ENCODE measurements around the gene THOP1.

THOP1 gene

DNA sequence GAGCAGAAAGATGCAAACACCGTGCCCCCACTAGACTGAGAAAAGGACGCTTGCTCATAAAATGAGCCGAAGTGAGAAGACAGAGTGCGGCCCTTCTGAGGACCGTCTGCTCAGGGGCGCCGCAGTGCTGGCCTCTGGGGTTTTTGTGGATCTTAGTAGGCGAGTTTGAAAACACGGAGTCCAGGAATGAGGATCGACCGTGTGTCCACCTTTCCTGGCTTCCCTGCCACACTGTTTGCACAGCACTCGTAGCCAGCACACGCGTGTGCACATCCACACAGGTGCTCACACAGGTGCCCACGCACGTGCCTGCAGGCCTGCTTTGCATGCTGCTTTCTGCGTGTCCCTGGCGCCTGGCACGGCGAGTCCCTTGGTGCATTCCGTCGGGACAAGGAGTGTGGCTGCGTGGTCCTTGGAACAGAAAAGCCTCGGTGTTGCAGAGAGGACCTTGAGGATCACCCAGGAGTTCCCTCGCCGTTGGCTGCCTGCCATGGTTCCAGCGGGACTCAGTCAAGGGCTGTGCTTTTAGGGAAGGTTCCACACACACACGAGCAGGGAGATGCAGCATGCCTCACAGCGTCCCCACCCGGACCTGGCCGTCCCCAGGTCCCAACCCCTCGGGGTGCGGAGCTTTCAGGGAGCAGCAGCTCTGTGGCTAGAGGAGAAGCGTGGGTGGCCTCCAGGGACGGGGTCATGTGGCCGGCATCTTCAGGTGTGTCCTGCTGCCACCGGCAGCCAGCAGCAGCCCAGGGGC is 24.3 kb downstream of the THOP1 start:
- no peak overlapping the region for H3K4me3 ChIP-seq (ENCODE audit: low read length)
- H3K9ac ChIP-seq (ENCODE audit: low read depth, low read length): no peak overlapping the region
- H3K9me3 ChIP-seq (ENCODE audit: insufficient read depth, low read depth, low read length): no peaks in the 10 kb centered on the region
- H3K27ac ChIP-seq (ENCODE audit: low read length): no peak overlapping the region
- H3K4me1 ChIP-seq (ENCODE audit: insufficient read depth, low read length): no peaks in the 10 kb centered on the region
- no peaks in the 10 kb centered on the region for H3K27me3 ChIP-seq (ENCODE audit: insufficient read depth, low read length)
- peaks cover 90% of the 10 kb centered on the region for H3K36me3 ChIP-seq (ENCODE audit: insufficient read depth, low read depth, low read length)

GRCh38 chr19:2810141-2811091 is 25.1 kb downstream of the THOP1 start:
- Histone ChIP-seq H3K27ac (ENCODE audit: low read length) (no peak overlapping the region), H3K9ac (ENCODE audit: low read depth, low read length) (no peak overlapping the region), H3K36me3 (ENCODE audit: insufficient read depth, low read depth, low read length) (peaks cover 84% of the 10 kb centered on the region), H3K4me1 (ENCODE audit: insufficient read depth, low read length) (no peaks in the 10 kb centered on the region), H3K27me3 (ENCODE audit: insufficient read depth, low read length) (no peaks in the 10 kb centered on the region), H3K4me3 (ENCODE audit: low read length) (no peak overlapping the region), H3K9me3 (ENCODE audit: insufficient read depth, low read depth, low read length) (no peaks in the 10 kb centered on the region)

DNA sequence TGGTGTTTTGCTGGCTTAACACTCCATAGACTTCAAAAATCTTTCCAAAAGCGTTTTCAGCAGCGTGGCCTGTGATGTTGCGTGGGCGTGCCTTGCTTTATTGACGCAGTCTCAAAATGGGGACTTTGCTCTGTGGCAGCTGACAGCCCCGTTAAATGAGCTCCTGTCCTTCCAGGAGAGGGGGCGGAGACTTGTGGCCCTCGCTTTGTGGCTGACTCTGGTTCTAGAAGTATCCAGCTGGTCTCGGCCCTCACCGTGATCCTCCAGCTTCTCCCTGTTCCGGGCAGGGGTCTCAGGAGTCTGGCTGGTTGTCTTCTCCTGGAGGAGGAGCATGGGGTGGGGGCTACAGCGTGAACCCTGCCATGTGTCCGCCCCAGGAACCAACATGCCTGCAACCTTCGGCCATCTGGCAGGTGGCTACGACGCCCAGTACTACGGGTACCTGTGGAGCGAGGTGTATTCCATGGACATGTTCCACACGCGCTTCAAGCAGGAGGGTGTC is 26.0 kb downstream of the THOP1 start:
- Histone ChIP-seq H3K9me3 (ENCODE audit: insufficient read depth, low read depth, low read length) (no peaks in the 10 kb centered on the region), H3K27me3 (ENCODE audit: insufficient read depth, low read length) (no peaks in the 10 kb centered on the region), H3K27ac (ENCODE audit: low read length) (no peak overlapping the region), H3K4me1 (ENCODE audit: insufficient read depth, low read length) (no peaks in the 10 kb centered on the region), H3K9ac (ENCODE audit: low read depth, low read length) (no peak overlapping the region), H3K4me3 (ENCODE audit: low read length) (no peak overlapping the region), H3K36me3 (ENCODE audit: insufficient read depth, low read depth, low read length) (peaks cover 78% of the 10 kb centered on the region)

DNA sequence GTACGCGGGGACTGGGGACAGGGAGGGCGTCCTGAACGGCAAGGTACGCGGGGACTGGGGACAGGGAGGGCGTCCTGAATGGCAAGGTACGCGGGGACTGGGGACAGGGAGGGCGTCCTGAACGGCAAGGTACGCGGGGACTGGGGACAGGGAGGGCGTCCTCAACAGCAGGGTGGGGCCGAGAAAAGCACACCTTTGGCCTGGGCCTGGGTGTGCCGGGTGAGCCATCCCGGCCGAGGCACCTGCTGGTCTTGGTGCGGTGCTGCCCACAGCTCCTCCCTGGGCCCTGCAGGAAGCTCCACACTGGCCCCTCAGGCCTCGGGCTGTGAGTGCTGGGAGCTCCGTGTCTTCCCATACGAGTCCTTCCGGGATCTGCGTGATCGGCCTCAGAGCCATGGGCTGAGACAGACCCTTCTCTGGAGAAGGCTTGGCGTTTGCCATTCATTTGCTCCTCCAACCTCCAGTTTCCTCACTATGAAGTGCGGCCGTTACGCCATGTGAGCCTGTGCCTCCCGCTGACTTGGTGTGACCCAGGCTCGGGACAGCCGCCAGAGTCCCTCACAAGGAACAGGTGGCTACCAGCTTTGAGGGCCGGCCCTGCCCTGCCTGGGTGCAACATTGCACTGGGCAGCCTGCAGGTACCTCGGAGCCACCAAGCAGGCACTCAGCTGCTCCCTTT is 26.6 kb downstream of the THOP1 start:
- Histone ChIP-seq H3K27ac (ENCODE audit: low read length) (no peak overlapping the region), H3K9me3 (ENCODE audit: insufficient read depth, low read depth, low read length) (no peaks in the 10 kb centered on the region), H3K27me3 (ENCODE audit: insufficient read depth, low read length) (no peaks in the 10 kb centered on the region), H3K36me3 (ENCODE audit: insufficient read depth, low read depth, low read length) (peaks cover 72% of the 10 kb centered on the region), H3K4me1 (ENCODE audit: insufficient read depth, low read length) (no peaks in the 10 kb centered on the region), H3K4me3 (ENCODE audit: low read length) (no peak overlapping the region), H3K9ac (ENCODE audit: low read depth, low read length) (no peak overlapping the region)

- Histone ChIP-seq H3K9me3 (ENCODE audit: insufficient read depth, low read depth, low read length) (no peaks in the 10 kb centered on the region), H3K4me3 (ENCODE audit: low read length) (no peak overlapping the region), H3K36me3 (ENCODE audit: insufficient read depth, low read depth, low read length) (peaks cover 64% of the 10 kb centered on the region), H3K4me1 (ENCODE audit: insufficient read depth, low read length) (no peaks in the 10 kb centered on the region), H3K9ac (ENCODE audit: low read depth, low read length) (no peak overlapping the region), H3K27ac (ENCODE audit: low read length) (no peak overlapping the region), H3K27me3 (ENCODE audit: insufficient read depth, low read length) (no peaks in the 10 kb centered on the region)
These were observed 27.3 kb downstream of the THOP1 start for GRCh38 chr19:2812414-2813234.

- Histone ChIP-seq H3K4me3 (ENCODE audit: low read length) (no peak overlapping the region), H3K27ac (ENCODE audit: low read length) (no peak overlapping the region), H3K4me1 (ENCODE audit: insufficient read depth, low read length) (no peaks in the 10 kb centered on the region), H3K9me3 (ENCODE audit: insufficient read depth, low read depth, low read length) (no peaks in the 10 kb centered on the region), H3K9ac (ENCODE audit: low read depth, low read length) (no peak overlapping the region), H3K27me3 (ENCODE audit: insufficient read depth, low read length) (no peaks in the 10 kb centered on the region), H3K36me3 (ENCODE audit: insufficient read depth, low read depth, low read length) (peaks cover 56% of the 10 kb centered on the region)
These were observed 28.2 kb downstream of the THOP1 start for GRCh38 chr19:2813235-2814160.

DNA sequence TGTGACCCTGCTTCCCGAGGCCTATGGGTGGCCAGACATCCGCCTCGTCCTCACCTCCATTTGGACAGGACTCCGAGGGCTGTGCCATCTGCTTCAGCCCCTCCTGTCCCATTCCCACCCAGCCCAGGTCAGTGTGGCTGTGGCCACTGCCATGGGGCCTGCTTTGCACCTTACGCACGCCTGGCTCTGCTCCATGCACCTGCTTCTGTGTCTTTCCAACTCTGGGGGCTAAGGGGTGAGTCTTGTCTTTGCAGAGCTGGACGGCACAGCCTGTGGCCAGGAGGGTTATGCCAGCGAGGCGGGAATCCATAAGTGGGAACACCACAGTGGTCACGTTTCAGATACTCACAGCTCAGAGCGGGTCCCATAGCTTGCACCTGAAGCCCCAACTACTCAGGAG is 29.1 kb downstream of the THOP1 start:
- no peak overlapping the region for H3K9ac ChIP-seq (ENCODE audit: low read depth, low read length)
- peaks cover 47% of the 10 kb centered on the region for H3K36me3 ChIP-seq (ENCODE audit: insufficient read depth, low read depth, low read length)
- no peaks in the 10 kb centered on the region for H3K27me3 ChIP-seq (ENCODE audit: insufficient read depth, low read length)
- no peak overlapping the region for H3K4me3 ChIP-seq (ENCODE audit: low read length)
- no peaks in the 10 kb centered on the region for H3K4me1 ChIP-seq (ENCODE audit: insufficient read depth, low read length)
- H3K27ac ChIP-seq (ENCODE audit: low read length): no peak overlapping the region
- H3K9me3 ChIP-seq (ENCODE audit: insufficient read depth, low read depth, low read length): no peaks in the 10 kb centered on the region

DNA sequence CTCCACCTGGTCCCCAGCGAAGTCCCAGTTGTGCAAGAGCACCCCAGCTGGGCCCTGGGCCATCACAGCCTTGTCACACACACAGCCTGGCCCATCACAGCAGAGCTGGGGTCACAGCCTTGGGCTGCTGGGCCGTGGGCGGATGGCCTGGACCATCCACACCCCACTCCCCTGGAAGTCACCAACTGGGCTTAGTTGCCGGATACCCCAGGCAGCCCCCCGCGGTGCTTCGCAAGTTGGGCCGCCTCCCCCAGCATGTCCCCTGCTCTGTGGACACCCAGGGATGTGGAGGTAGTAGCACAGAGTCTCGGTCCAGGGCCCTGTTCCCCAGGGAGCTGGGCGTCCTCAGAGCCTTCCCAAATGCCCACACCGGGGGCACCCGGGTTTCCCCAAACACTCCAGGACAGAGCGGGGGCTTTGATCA is 29.9 kb downstream of the THOP1 start:
- Histone ChIP-seq H3K27me3 (ENCODE audit: insufficient read depth, low read length) (no peaks in the 10 kb centered on the region), H3K9me3 (ENCODE audit: insufficient read depth, low read depth, low read length) (no peaks in the 10 kb centered on the region), H3K4me1 (ENCODE audit: insufficient read depth, low read length) (no peaks in the 10 kb centered on the region), H3K27ac (ENCODE audit: low read length) (no peak overlapping the region), H3K36me3 (ENCODE audit: insufficient read depth, low read depth, low read length) (peaks cover 40% of the 10 kb centered on the region), H3K9ac (ENCODE audit: low read depth, low read length) (no peak overlapping the region), H3K4me3 (ENCODE audit: low read length) (no peak overlapping the region)

- H3K36me3 ChIP-seq (ENCODE audit: insufficient read depth, low read depth, low read length): peaks cover 33% of the 10 kb centered on the region
- H3K4me1 ChIP-seq (ENCODE audit: insufficient read depth, low read length): no peaks in the 10 kb centered on the region
- no peaks in the 10 kb centered on the region for H3K9me3 ChIP-seq (ENCODE audit: insufficient read depth, low read depth, low read length)
- H3K4me3 ChIP-seq (ENCODE audit: low read length): no peak overlapping the region
- H3K27me3 ChIP-seq (ENCODE audit: insufficient read depth, low read length): no peaks in the 10 kb centered on the region
- H3K9ac ChIP-seq (ENCODE audit: low read depth, low read length): no peak overlapping the region
- no peak overlapping the region for H3K27ac ChIP-seq (ENCODE audit: low read length)
These were observed 30.6 kb downstream of the THOP1 start for GRCh38 chr19:2815923-2816322.

- Histone ChIP-seq H3K27ac (ENCODE audit: low read length) (no peak overlapping the region), H3K36me3 (ENCODE audit: insufficient read depth, low read depth, low read length) (peaks cover 26% of the 10 kb centered on the region), H3K4me1 (ENCODE audit: insufficient read depth, low read length) (no peaks in the 10 kb centered on the region), H3K4me3 (ENCODE audit: low read length) (no peak overlapping the region), H3K27me3 (ENCODE audit: insufficient read depth, low read length) (no peaks in the 10 kb centered on the region), H3K9me3 (ENCODE audit: insufficient read depth, low read depth, low read length) (no peaks in the 10 kb centered on the region), H3K9ac (ENCODE audit: low read depth, low read length) (no peak overlapping the region)
These were observed 31.3 kb downstream of the THOP1 start for GRCh38 chr19:2816641-2817040.
